Left lobe of liver (tissue), 2 donors: ENCODE data around the gene DEPDC4. TPM values are rescaled to one million over a fixed set of nuclear protein-coding genes. Genes with fewer than 3 reads are reported as not detected.
"Not testable (repeated sequence)": the region's sequence is repeated elsewhere in the genome, so short reads cannot be mapped to it uniquely, and the experiment has no call there.

ENCODE experiments used
- ATAC-seq: fragments of 200-7000 bp; cut with Tn5 transposase; one replicate; pipeline ENCODE4 v1.9.1; 2020; ENCODE audit warnings: mild to moderate bottlenecking, moderate library complexity
- DNase-seq: peaks from one replicate; pipeline ENCODE4 v3.0.0-alpha.2; 2020; ENCODE audit warnings: low spot score
- total RNA-seq: library from RNA; stranded (reverse); gene quantifications from one replicate; pipeline ENCODE4 v1.2.1, GENCODE V29; 2021
- donor health status: DM: no; HTN: no; CAD: no; lungs with moderate emphysema.
- donor health status: DM: no; HTN: yes; CAD: no.

The DEPDC4 gene
- 2.5 TPM for total RNA-seq

- ATAC-seq (peak; percentile 90), DNase-seq (peak; percentile 98)
These were observed at the start of gene DEPDC4, which contains the start of gene SCYL2 for GRCh38 chr12:100266835-100267602. Gene DEPDC4 (minus strand): TSS chr12:100267079. CDS start chr12:100267076, 3 bp downstream. Gene SCYL2 (plus strand): TSS chr12:100267177. CDS start chr12:100282971, 15,794 bp downstream.

- ATAC-seq (no peak), DNase-seq (no peak)
These were observed 44.4 kb upstream of the DEPDC4 start for GRCh38 chr12:100311317-100311716.

DNA sequence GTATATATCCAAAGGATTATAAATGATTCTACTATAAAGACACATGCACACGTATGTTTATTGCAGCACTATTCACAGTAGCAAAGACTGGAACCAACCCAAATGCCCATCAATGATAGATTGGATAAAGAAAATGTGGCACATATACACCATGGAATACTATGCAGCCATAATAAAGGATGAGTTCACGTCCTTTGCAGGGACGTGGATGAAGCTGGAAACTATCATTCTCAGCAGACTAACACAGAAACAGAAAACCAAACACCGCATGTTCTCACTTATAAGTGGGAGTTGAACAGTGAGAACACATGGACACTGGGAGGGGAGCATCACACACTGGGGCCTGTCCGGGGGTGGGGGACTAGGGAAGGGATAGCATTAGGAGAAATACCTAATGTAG lies 41.3 kb upstream of the DEPDC4 start:
- DNase-seq, ATAC-seq: not testable (repeated sequence)

DNA sequence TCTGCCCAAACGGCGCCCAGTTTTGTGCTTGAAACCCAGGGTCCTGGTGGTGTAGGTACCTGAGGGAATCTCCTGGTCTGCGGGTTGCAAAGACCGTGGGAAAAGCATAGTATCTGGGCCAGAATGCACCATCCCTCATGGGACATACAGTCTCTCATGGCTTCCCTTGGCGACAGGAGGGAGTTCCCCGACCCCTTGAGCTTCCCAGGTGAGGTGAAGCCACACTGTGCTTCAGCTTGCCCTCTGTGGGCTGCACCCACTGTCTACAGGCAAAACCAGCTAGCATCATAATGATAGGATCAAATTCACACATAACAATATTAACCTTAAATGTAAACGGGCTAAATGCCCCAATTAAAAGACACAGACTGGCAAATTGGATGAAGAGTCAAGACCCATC lies 37.5 kb upstream of the DEPDC4 start:
- DNase-seq, ATAC-seq: not testable (repeated sequence)

- ATAC-seq, result no peak
These were observed 37.0 kb upstream of the DEPDC4 start for GRCh38 chr12:100303831-100304230.

DNA sequence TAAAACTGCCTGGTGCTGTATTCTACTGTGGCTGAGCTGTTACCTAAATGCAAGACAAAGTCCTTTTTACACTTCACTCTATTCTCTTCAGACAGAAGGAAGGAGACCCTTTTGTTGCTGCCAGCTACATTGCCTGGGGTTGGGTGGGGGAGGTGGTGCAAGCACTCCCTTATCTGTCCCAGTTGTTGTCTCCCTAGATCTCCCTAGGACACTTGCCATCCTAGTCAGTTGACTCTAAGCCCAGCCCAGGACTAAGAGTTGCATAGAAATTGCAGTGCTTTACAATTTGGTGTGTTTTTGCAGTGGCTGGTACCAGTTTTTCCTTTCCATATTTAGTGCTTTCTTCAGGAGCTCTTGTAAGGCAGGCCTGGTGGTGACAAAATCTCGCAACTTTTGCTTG lies 35.2 kb upstream of the DEPDC4 start:
- DNase-seq (no peak), ATAC-seq (no peak)

More at GRCh38 chr12:100303831-100304230, 37.0 kb upstream of the DEPDC4 start:
- no peak for DNase-seq

GRCh38 chr12:100295764-100296555 lies 29.1 kb upstream of the DEPDC4 start:
- no peak for ATAC-seq

DNA sequence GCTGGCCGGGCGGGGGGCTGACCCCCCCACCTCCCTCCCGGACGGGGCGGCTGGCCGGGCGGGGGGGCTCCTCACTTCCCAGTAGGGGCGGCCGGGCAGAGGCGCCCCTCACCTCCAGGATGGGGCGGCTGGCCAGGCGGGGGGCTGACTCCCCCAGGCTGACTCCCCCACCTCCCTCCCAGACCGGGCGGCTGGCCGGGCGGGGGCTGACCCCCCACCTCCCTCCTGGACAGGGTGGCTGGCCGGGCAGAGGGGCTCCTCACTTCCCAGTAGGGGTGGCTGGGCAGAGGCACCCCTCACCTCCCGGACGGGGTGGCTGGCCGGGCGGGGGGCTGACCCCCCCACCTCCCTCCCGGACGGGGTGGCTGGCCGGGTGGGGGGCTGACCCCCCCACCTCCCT lies 27.5 kb upstream of the DEPDC4 start:
- DNase-seq, ATAC-seq: not testable (repeated sequence)

More at GRCh38 chr12:100295764-100296555, 29.1 kb upstream of the DEPDC4 start:
- no peak for DNase-seq

DNA sequence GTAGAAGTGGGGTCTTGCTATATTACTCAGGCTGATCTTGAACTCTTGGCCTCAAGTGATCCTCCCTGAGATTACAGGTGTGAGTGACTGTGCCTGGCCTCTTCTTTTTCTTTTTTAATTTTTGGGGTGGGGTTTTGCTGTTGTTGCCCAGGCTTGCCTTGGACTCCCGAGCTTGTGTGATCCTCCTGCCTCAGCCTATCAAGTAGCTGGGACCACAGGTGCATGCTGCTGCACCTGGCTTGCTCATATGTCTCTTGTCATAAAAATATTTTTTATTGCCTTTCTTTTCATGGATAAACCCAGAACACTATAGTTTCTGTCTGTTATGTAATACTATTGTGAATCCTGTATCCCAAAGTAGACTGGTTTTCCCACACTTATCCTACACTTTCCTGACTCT lies 26.1 kb upstream of the DEPDC4 start:
- ATAC-seq (no peak), DNase-seq (no peak)

GRCh38 chr12:100290016-100290415 lies 23.1 kb upstream of the DEPDC4 start:
- DNase-seq (no peak), ATAC-seq (no peak)

DNA sequence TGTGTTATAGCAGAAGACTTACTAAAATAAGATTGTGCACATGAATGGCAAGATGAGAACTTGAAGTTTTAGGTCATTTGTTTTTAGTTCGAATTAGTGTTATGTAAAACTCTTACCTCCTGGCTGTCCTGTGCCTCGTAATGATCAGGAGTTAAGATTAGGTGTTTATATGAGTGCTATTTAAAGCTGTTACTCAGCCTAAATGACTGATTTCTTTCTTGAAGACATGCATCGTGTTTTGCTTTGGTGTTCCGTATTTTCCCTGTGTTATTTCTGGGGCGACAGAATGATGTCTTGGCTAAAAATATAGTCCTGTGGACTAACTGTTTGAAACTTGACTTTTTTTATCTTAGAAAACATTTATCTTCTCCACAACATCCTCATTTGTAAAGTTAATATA lies 22.2 kb upstream of the DEPDC4 start:
- ATAC-seq (no peak), DNase-seq (no peak)

- not testable (repeated sequence) for DNase-seq, ATAC-seq
These were observed 17.7 kb upstream of the DEPDC4 start for GRCh38 chr12:100284556-100284955.

DNA sequence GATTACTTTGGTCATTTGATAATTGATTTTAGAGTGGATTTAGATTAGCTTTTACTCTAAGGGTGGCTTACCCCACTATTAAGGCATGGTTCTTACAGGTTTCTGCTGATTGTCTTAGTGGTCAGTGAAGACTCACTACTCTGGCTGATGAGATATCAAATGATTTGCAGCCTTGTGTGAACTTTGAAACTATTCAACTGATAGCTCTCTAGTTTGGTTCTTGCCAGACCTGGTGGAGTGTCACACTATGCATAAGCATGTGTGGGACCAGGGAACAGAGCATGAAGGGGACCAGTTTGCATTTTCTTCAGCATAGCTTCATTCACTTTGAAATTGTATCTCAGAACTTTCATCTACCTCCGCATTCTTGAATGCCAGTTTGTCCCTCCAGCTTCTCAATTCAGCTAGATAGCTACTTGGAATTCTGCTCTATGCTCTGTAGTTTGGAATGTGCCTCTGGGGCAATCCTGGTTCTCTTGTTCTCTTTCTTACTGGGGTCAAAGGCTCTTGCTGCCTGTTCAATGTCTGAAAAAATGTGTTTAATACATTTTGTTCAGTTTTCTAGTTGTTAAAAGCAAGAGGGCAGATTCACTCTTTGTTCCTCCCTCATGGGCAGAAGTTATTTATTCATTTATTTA lies 12.8 kb upstream of the DEPDC4 start:
- DNase-seq, result no peak
- peak; percentile 90 for ATAC-seq

GRCh38 chr12:100279159-100279558 lies 12.3 kb upstream of the DEPDC4 start:
- no peak for DNase-seq
- ATAC-seq, result no peak

- no peak for ATAC-seq
- no peak for DNase-seq
These were observed 7.4 kb upstream of the DEPDC4 start for GRCh38 chr12:100274291-100274690.

- ATAC-seq, result no peak
- DNase-seq, result no peak
These were observed 6.9 kb upstream of the DEPDC4 start for GRCh38 chr12:100273782-100274181.

- ATAC-seq, result no peak
- DNase-seq, result no peak
These were observed 2.1 kb upstream of the DEPDC4 start for GRCh38 chr12:100268835-100269564.

DNA sequence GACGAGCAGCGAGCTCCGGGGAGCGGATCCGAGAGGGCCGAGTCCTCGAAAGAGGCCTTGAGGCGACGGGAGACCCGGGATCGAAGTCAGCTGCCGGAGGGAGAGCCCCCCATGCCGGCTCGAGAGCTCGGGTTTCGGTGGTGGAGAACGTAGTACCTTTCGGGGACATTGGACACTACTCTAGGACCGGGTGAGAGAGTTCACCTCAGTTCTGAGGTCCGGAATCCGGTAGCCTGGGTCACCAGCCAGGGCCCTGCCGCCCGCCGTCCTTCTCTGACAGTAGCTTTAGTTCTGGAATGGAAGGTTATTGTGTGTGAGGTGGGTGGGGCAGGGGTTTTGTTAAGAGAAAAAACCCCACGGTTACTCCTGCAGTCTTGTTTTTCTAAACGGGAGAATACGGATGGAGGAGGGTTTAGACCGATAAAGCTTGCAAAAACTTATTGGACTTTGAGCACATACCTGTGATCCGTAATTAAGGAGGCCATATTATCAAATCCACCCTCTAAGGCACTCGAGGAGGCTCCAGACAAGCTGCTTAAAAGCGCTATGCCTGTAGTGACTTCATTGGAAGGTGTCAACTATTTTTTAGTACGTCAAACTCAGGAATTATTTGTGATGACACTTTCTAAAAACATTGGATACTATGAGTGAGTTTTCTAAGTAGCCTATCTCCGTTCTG lies 863 bp upstream of the DEPDC4 start:
- peak; percentile 49 for ATAC-seq
- DNase-seq, result no peak

DNA sequence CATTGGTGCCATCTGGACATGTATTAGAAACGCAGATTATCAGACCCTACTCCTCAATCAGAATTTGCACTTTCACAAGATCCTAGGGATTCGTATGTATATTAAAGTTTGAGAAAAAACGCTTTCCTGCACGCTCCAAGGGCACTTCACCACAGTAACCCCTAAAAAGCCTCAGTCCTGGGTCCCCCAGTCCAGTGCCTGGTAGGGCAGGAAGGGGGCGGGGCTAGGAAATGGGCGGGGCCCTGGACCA lies 369 bp downstream of the DEPDC4 start:
- no peak for DNase-seq

More for the DNA sequence above, 369 bp downstream of the DEPDC4 start:
- ATAC-seq, result peak; percentile 76
